ENCODE results near the gene LRP6.

- no peak for TF ChIP-seq CTCF (IDR thresholded peaks at IDR 0.05)
- TF ChIP-seq EP300 (IDR thresholded peaks at IDR 0.05): no peak
- TF ChIP-seq POLR2A (IDR thresholded peaks at IDR 0.05): no peak
Measured at GRCh38 chr12:12156828-12157227, 110.0 kb downstream of the LRP6 start.

Measured in ovary (tissue), 3 donors.